ENCODE data around the gene IL21. TPM values are rescaled to one million over a fixed set of nuclear protein-coding genes. Genes with fewer than 3 reads are reported as not detected.

Gene IL21
- total and polyA plus RNA-seq, 2 of the 13 experiments (the other 11 are each of a cell fraction or from before 2014, with no cell fraction given) = not detected

DNA sequence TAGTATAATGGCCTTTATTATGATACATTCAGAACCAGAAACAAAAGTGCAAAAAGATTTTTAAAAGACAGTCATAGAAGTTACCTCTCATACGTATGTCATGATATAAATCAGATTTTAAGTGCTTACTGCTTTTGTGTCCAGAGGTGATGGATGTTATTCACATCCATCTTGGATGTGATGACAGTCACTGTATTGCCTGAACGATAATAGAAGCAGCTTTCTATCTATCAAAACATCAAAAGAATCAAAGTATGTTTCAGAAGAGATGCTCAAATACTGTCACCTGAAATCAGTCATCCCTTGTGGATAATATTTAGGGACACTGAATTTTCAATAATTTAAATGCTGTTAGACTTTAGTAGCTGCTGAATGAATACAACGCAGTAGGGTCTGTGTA, 26.8 kb upstream of the IL21 start:
- TF ChIP-seq, protein P1, sequence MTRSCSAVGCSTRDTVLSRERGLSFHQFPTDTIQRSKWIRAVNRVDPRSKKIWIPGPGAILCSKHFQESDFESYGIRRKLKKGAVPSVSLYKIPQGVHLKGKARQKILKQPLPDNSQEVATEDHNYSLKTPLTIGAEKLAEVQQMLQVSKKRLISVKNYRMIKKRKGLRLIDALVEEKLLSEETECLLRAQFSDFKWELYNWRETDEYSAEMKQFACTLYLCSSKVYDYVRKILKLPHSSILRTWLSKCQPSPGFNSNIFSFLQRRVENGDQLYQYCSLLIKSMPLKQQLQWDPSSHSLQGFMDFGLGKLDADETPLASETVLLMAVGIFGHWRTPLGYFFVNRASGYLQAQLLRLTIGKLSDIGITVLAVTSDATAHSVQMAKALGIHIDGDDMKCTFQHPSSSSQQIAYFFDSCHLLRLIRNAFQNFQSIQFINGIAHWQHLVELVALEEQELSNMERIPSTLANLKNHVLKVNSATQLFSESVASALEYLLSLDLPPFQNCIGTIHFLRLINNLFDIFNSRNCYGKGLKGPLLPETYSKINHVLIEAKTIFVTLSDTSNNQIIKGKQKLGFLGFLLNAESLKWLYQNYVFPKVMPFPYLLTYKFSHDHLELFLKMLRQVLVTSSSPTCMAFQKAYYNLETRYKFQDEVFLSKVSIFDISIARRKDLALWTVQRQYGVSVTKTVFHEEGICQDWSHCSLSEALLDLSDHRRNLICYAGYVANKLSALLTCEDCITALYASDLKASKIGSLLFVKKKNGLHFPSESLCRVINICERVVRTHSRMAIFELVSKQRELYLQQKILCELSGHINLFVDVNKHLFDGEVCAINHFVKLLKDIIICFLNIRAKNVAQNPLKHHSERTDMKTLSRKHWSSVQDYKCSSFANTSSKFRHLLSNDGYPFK (CRISPR knock-in tag; IDR thresholded peaks at IDR 0.05; ENCODE audit: borderline replicate concordance) = no peak
- TF ChIP-seq HOXA7 (CRISPR knock-in tag; IDR thresholded peaks at IDR 0.05) = no peak
- TF ChIP-seq ZNF773 (CRISPR knock-in tag; IDR thresholded peaks at IDR 0.05; ENCODE audit: borderline replicate concordance) = no peak
- no peak for TF ChIP-seq GTF3A (CRISPR knock-in tag; conservative IDR thresholded peaks at IDR 0.05)
- TF ChIP-seq ZNF749 (CRISPR knock-in tag; IDR thresholded peaks at IDR 0.05; ENCODE audit: borderline replicate concordance) = no peak
- no peak for TF ChIP-seq ZNF230 (CRISPR knock-in tag; IDR thresholded peaks at IDR 0.05)
- TF ChIP-seq MBNL3 (CRISPR knock-in tag; conservative IDR thresholded peaks at IDR 0.05) = no peak
- no peak for TF ChIP-seq ZFP37 (CRISPR knock-in tag; IDR thresholded peaks at IDR 0.05; ENCODE audit: borderline replicate concordance)
- TF ChIP-seq, protein P2, sequence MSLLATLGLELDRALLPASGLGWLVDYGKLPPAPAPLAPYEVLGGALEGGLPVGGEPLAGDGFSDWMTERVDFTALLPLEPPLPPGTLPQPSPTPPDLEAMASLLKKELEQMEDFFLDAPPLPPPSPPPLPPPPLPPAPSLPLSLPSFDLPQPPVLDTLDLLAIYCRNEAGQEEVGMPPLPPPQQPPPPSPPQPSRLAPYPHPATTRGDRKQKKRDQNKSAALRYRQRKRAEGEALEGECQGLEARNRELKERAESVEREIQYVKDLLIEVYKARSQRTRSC (CRISPR knock-in tag; IDR thresholded peaks at IDR 0.05; ENCODE audit: low read depth) = no peak
- TF ChIP-seq, protein P3, sequence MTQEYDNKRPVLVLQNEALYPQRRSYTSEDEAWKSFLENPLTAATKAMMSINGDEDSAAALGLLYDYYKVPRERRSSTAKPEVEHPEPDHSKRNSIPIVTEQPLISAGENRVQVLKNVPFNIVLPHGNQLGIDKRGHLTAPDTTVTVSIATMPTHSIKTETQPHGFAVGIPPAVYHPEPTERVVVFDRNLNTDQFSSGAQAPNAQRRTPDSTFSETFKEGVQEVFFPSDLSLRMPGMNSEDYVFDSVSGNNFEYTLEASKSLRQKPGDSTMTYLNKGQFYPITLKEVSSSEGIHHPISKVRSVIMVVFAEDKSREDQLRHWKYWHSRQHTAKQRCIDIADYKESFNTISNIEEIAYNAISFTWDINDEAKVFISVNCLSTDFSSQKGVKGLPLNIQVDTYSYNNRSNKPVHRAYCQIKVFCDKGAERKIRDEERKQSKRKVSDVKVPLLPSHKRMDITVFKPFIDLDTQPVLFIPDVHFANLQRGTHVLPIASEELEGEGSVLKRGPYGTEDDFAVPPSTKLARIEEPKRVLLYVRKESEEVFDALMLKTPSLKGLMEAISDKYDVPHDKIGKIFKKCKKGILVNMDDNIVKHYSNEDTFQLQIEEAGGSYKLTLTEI (CRISPR knock-in tag; conservative IDR thresholded peaks at IDR 0.05) = no peak
- TF ChIP-seq ZNF460 (CRISPR knock-in tag; IDR thresholded peaks at IDR 0.05; ENCODE audit: borderline replicate concordance) = no peak
- no peak for TF ChIP-seq ZNF17 (CRISPR knock-in tag; IDR thresholded peaks at IDR 0.05)
- no peak for TF ChIP-seq ZBTB21 (CRISPR knock-in tag; IDR thresholded peaks at IDR 0.05)
- no peak for TF ChIP-seq JARID2 (CRISPR knock-in tag; IDR thresholded peaks at IDR 0.05; ENCODE audit: insufficient replicate concordance)
- no peak for TF ChIP-seq HOXA9 (CRISPR knock-in tag; IDR thresholded peaks at IDR 0.05; ENCODE audit: borderline replicate concordance)
- no peak for TF ChIP-seq SP140L (CRISPR knock-in tag; IDR thresholded peaks at IDR 0.05; ENCODE audit: borderline replicate concordance)
- TF ChIP-seq, protein P4, sequence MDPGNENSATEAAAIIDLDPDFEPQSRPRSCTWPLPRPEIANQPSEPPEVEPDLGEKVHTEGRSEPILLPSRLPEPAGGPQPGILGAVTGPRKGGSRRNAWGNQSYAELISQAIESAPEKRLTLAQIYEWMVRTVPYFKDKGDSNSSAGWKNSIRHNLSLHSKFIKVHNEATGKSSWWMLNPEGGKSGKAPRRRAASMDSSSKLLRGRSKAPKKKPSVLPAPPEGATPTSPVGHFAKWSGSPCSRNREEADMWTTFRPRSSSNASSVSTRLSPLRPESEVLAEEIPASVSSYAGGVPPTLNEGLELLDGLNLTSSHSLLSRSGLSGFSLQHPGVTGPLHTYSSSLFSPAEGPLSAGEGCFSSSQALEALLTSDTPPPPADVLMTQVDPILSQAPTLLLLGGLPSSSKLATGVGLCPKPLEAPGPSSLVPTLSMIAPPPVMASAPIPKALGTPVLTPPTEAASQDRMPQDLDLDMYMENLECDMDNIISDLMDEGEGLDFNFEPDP (CRISPR knock-in tag; conservative IDR thresholded peaks at IDR 0.05) = no peak
- TF ChIP-seq ZIK1 (CRISPR knock-in tag; IDR thresholded peaks at IDR 0.05; ENCODE audit: borderline replicate concordance, low read depth) = no peak
- BruUV-seq (replicated peaks) = no TSS peak
- H3K27me3 ChIP-seq (ENCODE audit: control insufficient read depth in 1 of 2, insufficient read depth in 2 of 2, low read length in 2 of 2) = no peaks in the 10 kb centered on the region
- no peaks in the 10 kb centered on the region for H3K4me1 ChIP-seq (ENCODE audit: insufficient read depth, low read length)
- H3K9me3 ChIP-seq (ENCODE audit: low read length) = no peaks in the 10 kb centered on the region
- no peaks in the 10 kb centered on the region for H3K79me2 ChIP-seq (ENCODE audit: insufficient read depth, low read length)
- H4K20me1 ChIP-seq (ENCODE audit: insufficient read depth, low read length) = no peaks in the 10 kb centered on the region
- ChIA-PET CTCF (ENCODE audit: low intra/inter-chr PET ratio, low total read pairs) (no interaction called here), POLR2A (no interaction called here)
- no peak overlapping the region for H3K4me3 ChIP-seq (replicated peaks in 1 of 3; ENCODE audit: insufficient read depth in 1 of 3, low read depth in 2 of 3, low read length in 3 of 3)
- intact Hi-C loops (cut with micrococcal nuclease; ENCODE audit: unreplicated experiment) (no loop called here), in situ Hi-C loops (cut with HindIII; ENCODE audit: extremely low pct_ligation_motif_present, low pct_unique_long_range_greater_than_20kb) (no loop called here)
- 2% methylated on average over 3 of the region's 3 CpGs for WGBS (ENCODE audit: low lambda C conversion rate)
- no peak overlapping the region for H3K27ac ChIP-seq (ENCODE audit: extremely low read length, insufficient read depth, low read length)
- H3K4me2 ChIP-seq (ENCODE audit: low read depth, low read length) = no peak overlapping the region
- no peak overlapping the region for H3K9ac ChIP-seq (ENCODE audit: insufficient read depth, low read depth, low read length)
- no peak for FAIRE-seq
- no peak overlapping the region for H2AFZ ChIP-seq (ENCODE audit: low read length)
- no peak for ATAC-seq
- no peak for DNase-seq (ENCODE audit: low spot score)
- no peaks in the 10 kb centered on the region for H3K36me3 ChIP-seq (replicated peaks in 1 of 2; ENCODE audit: control insufficient read depth in 1 of 2, insufficient read depth in 2 of 2, low read length in 2 of 2)
